ENCODE data around the gene GATAD2B.

The GATAD2B gene

GRCh38 chr1:153951183-153951582, 28.4 kb upstream of the GATAD2B start:
- DNase-seq, result no peak

DNA sequence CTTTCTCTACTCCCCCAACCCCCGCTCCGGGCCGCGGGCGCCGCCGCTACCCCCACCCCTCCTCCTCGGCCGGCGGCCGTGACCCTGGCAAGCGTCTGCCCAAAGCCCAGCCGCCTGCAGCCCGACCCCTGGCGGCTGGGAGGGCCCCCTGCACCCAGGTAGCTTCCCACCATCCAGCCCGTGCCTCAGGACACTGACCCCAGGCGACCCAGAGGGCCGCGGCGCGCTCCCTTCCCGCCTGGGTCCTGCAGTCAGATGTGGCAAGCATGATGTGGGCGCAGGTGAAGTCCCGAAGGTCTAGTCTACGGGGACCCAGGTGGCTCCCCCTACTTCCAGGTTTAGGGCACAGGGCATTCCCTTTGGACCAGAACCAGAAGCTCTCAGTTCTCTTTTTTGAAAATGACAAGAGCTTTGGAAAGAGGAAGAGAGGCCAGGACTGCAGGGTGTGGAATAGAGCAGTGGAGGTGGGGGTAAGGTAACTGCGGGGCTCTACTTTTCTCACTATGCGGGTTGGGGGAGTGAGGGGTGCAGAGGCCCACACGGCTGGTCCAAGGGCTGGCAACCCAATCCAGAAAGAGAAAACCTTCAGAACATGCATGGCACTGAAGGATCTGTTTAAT, 24.0 kb upstream of the GATAD2B start, which contains the start of gene DENND4B:
Gene DENND4B, minus strand, starts transcription at position 97 of the 620 bp plus-strand sequence. CDS start 2,344 bp downstream, outside the sequence.
- peak; percentile 86 for DNase-seq

- DNase-seq, result peak; percentile 68
Measured at GRCh38 chr1:153945795-153946621, 23.2 kb upstream of the GATAD2B start.

- no peak for DNase-seq
Measured at GRCh38 chr1:153945131-153945794, 22.5 kb upstream of the GATAD2B start.

DNA sequence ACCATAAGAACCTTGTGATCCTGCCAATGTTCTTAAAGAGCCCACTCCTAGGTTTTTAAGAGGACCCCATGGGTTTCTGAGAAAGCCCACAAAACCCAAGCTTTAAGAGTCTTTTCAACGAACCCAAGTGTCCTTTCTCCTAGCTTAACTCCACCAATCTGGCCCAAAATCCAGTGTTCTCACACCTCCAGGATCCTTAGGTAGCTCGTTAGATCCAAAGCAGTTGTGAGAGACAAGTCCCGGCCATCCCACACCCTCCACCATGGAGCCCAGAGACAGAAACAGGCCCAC, 22.0 kb upstream of the GATAD2B start:
- DNase-seq, result no peak

- no peak for DNase-seq
Measured at GRCh38 chr1:153944005-153944826, 21.4 kb upstream of the GATAD2B start.

DNA sequence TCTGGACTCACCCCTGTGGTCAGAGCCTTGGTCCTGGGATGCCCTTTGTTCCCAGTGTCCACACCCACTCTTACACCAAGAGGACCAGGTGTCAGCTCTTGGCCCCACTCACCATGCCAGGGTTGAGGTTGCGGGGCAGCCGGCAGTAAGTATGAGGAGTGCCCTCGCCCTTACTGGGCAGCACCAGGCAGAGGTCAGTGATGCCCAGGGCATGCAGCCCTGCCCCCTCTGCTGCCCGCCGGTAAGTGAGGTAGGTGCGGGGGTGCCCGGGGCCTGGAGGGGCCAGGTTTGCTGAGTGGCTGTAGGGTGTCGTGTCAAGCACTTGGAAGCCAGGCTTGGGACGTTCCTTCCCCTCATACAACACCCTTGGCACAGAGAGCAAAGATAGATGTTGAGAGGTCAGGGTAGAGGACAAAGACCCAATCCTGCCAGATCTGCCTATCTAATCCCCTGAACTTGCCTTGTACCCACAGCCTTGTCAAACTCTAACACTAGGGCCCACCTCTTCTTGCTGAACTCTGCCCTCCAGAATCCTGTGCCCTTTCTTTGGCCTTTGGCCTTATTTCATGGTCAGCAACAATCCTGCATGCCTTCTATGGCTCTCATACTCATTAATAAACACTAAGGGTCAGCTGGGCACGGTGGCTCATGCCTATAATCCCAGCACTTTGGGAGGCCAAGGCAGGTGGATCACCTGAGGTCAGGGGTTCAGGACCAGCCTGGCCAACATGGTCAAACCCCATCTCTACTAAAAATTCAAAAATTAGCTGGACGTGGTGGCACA, 20.2 kb upstream of the GATAD2B start:
- no peak for DNase-seq

DNA sequence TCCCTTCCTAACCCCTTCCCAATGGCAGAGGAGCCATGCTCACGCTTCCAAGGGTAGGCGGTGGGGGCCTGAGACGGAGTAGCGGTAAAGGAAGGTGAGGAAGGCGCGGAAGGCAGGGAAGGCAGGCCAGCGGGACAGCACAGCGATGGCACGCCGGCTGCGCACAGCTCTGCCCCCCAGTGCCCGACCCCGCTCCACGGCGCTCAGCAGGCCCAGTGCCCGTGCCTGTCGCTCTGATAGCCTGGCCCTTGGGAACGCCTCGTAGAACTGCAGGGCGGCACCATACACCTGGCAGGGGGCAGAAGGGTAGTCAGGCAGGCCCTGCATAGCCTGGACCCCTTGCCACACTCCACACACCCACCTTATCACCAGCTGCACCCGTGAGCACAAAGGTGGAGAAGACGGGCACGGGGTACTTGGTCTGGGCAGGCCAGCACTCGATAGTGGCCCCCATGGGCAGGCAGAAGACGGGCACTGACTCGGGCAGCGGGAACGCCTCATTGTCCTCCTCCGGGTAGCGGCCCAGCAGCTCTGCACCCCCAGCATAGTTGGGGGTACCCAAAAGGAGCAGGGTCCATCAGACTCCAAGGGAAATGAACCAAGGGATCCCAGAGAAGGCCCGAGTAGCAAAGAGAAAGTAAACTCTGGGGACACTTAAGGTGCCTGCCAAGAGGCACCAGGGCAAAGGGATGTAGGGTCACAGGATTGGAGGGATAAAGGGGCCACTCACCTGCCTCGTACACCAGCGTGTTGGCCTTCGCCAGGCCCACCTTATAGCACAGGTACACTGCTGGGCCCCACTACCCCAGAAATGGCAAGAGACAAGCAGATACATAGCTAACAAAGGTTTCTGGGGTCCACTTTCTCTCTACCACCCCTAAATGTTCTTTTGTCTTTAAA, 19.3 kb upstream of the GATAD2B start:
- DNase-seq, result no peak

GRCh38 chr1:153940756-153941155, 18.0 kb upstream of the GATAD2B start:
- no peak for DNase-seq

- DNase-seq, result no peak
Measured at GRCh38 chr1:153939476-153939875, 16.7 kb upstream of the GATAD2B start.

- DNase-seq, result no peak
Measured at GRCh38 chr1:153938996-153939395, 16.2 kb upstream of the GATAD2B start.

- DNase-seq, result no peak
Measured at GRCh38 chr1:153937331-153937730, 14.6 kb upstream of the GATAD2B start.

GRCh38 chr1:153936011-153936802, 13.4 kb upstream of the GATAD2B start:
- DNase-seq, result no peak

GRCh38 chr1:153934746-153935145, 12.0 kb upstream of the GATAD2B start:
- no peak for DNase-seq

- DNase-seq, result no peak
Measured at GRCh38 chr1:153933955-153934354, 11.2 kb upstream of the GATAD2B start.

- DNase-seq, result no peak
Measured at GRCh38 chr1:153933430-153933829, 10.7 kb upstream of the GATAD2B start.

- no peak for DNase-seq
Measured at GRCh38 chr1:153932156-153933131, 9.7 kb upstream of the GATAD2B start.

DNA sequence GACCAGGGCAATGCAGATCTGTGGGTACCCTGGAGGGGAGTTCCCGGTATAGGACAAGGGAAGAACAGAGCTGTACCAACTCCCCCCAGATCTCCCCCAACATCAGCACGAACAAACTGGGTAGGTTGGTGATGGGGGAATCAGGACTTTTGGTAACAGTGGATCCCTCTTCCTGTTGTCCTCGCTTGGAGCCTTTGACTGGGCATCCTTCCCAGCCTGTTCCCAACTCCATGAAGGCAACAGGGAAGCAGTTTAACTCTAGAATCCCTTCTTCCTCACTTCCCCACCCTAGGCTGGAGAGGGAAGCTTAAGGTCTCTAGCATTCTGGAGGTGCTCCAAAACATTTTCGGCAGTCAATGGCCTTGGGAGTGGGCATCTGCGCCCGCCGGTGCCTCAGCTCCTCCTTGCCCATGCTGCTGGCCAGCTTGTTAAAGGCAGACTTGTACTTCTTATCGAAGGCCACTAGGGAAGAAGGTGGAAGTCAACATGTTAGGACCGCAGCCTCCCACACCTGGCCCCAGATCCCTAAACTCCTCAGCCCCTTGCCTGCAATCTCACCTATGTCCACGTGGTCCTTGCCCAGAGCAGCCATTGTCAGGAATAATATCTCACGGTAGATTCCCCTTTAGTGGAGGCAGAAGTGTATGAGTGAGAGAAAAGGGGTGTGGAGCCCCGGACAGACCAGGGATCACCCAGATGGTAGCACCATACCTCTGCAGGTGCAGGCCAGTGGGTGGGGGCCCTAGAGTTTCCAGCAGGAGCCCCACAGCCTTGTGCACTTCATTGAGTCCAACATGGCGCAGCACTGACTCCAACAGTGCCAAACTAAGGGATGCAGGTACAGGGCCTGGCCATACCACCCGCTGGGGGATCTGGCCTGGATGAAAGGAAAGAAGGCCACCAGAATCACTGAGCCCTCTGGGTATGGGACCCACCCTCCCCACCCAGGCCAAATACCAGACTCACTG, 7.5 kb upstream of the GATAD2B start:
- no peak for DNase-seq
